Measurements from ENCODE around the gene YPEL5.

DNA sequence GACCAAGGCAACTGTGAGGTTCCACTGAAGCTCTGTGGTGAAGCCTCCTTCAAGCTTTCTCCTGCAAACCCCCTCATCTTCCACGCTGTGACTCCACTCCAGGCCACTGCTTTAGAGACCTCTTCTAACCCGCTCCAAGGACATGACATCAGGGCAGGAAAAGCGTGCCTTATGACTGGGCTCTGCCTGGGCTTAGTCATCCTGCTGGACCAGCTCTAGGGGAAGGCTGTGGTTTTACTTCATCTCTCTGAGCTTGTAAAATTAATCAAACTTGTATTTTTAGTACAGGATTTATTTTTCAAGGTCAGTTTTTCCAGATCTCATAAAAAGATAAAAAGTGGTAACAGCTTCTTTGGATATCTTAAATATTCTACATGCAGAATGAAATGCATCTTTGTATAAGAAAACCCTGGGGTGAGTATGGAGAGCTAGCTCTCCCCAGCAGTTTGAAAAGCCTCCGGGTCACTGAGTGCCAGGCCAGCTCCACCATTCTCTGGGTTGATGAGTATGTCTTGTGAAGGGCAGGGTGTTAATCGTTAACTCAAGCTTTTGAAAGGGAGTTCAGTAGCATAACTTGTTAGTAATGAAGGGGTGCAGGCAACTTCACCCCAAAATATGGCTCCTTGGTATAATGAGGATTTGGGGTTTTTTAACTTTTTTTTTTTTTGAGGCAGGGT, 33.1 kb upstream of the YPEL5 start:
- TF ChIP-seq, protein P1, sequence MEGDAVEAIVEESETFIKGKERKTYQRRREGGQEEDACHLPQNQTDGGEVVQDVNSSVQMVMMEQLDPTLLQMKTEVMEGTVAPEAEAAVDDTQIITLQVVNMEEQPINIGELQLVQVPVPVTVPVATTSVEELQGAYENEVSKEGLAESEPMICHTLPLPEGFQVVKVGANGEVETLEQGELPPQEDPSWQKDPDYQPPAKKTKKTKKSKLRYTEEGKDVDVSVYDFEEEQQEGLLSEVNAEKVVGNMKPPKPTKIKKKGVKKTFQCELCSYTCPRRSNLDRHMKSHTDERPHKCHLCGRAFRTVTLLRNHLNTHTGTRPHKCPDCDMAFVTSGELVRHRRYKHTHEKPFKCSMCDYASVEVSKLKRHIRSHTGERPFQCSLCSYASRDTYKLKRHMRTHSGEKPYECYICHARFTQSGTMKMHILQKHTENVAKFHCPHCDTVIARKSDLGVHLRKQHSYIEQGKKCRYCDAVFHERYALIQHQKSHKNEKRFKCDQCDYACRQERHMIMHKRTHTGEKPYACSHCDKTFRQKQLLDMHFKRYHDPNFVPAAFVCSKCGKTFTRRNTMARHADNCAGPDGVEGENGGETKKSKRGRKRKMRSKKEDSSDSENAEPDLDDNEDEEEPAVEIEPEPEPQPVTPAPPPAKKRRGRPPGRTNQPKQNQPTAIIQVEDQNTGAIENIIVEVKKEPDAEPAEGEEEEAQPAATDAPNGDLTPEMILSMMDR (IDR thresholded peaks at IDR 0.05) = no peak
- TF ChIP-seq, protein P2, sequence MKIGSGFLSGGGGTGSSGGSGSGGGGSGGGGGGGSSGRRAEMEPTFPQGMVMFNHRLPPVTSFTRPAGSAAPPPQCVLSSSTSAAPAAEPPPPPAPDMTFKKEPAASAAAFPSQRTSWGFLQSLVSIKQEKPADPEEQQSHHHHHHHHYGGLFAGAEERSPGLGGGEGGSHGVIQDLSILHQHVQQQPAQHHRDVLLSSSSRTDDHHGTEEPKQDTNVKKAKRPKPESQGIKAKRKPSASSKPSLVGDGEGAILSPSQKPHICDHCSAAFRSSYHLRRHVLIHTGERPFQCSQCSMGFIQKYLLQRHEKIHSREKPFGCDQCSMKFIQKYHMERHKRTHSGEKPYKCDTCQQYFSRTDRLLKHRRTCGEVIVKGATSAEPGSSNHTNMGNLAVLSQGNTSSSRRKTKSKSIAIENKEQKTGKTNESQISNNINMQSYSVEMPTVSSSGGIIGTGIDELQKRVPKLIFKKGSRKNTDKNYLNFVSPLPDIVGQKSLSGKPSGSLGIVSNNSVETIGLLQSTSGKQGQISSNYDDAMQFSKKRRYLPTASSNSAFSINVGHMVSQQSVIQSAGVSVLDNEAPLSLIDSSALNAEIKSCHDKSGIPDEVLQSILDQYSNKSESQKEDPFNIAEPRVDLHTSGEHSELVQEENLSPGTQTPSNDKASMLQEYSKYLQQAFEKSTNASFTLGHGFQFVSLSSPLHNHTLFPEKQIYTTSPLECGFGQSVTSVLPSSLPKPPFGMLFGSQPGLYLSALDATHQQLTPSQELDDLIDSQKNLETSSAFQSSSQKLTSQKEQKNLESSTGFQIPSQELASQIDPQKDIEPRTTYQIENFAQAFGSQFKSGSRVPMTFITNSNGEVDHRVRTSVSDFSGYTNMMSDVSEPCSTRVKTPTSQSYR (CRISPR knock-in tag; IDR thresholded peaks at IDR 0.05) = no peak
- TF ChIP-seq TEAD1 (CRISPR knock-in tag; IDR thresholded peaks at IDR 0.05) (no peak), ZBTB21 (CRISPR knock-in tag; IDR thresholded peaks at IDR 0.05; ENCODE audit: borderline replicate concordance) (no peak), SOX15 (CRISPR knock-in tag; IDR thresholded peaks at IDR 0.05) (no peak), CREB1 (CRISPR knock-in tag; IDR thresholded peaks at IDR 0.05) (no peak), NR2C2 (CRISPR knock-in tag; IDR thresholded peaks at IDR 0.05) (no peak)
- TF ChIP-seq, protein P3, sequence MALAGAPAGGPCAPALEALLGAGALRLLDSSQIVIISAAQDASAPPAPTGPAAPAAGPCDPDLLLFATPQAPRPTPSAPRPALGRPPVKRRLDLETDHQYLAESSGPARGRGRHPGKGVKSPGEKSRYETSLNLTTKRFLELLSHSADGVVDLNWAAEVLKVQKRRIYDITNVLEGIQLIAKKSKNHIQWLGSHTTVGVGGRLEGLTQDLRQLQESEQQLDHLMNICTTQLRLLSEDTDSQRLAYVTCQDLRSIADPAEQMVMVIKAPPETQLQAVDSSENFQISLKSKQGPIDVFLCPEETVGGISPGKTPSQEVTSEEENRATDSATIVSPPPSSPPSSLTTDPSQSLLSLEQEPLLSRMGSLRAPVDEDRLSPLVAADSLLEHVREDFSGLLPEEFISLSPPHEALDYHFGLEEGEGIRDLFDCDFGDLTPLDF (CRISPR knock-in tag; IDR thresholded peaks at IDR 0.05) = no peak
- TF ChIP-seq, protein P4, sequence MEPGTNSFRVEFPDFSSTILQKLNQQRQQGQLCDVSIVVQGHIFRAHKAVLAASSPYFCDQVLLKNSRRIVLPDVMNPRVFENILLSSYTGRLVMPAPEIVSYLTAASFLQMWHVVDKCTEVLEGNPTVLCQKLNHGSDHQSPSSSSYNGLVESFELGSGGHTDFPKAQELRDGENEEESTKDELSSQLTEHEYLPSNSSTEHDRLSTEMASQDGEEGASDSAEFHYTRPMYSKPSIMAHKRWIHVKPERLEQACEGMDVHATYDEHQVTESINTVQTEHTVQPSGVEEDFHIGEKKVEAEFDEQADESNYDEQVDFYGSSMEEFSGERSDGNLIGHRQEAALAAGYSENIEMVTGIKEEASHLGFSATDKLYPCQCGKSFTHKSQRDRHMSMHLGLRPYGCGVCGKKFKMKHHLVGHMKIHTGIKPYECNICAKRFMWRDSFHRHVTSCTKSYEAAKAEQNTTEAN (CRISPR knock-in tag; IDR thresholded peaks at IDR 0.05) = no peak
- TF ChIP-seq, protein P5, sequence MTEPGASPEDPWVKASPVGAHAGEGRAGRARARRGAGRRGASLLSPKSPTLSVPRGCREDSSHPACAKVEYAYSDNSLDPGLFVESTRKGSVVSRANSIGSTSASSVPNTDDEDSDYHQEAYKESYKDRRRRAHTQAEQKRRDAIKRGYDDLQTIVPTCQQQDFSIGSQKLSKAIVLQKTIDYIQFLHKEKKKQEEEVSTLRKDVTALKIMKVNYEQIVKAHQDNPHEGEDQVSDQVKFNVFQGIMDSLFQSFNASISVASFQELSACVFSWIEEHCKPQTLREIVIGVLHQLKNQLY (CRISPR knock-in tag; IDR thresholded peaks at IDR 0.05) = no peak
- TF ChIP-seq, protein P6, sequence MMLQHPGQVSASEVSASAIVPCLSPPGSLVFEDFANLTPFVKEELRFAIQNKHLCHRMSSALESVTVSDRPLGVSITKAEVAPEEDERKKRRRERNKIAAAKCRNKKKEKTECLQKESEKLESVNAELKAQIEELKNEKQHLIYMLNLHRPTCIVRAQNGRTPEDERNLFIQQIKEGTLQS (CRISPR knock-in tag; conservative IDR thresholded peaks at IDR 0.05) = no peak
- TF ChIP-seq, protein P7, sequence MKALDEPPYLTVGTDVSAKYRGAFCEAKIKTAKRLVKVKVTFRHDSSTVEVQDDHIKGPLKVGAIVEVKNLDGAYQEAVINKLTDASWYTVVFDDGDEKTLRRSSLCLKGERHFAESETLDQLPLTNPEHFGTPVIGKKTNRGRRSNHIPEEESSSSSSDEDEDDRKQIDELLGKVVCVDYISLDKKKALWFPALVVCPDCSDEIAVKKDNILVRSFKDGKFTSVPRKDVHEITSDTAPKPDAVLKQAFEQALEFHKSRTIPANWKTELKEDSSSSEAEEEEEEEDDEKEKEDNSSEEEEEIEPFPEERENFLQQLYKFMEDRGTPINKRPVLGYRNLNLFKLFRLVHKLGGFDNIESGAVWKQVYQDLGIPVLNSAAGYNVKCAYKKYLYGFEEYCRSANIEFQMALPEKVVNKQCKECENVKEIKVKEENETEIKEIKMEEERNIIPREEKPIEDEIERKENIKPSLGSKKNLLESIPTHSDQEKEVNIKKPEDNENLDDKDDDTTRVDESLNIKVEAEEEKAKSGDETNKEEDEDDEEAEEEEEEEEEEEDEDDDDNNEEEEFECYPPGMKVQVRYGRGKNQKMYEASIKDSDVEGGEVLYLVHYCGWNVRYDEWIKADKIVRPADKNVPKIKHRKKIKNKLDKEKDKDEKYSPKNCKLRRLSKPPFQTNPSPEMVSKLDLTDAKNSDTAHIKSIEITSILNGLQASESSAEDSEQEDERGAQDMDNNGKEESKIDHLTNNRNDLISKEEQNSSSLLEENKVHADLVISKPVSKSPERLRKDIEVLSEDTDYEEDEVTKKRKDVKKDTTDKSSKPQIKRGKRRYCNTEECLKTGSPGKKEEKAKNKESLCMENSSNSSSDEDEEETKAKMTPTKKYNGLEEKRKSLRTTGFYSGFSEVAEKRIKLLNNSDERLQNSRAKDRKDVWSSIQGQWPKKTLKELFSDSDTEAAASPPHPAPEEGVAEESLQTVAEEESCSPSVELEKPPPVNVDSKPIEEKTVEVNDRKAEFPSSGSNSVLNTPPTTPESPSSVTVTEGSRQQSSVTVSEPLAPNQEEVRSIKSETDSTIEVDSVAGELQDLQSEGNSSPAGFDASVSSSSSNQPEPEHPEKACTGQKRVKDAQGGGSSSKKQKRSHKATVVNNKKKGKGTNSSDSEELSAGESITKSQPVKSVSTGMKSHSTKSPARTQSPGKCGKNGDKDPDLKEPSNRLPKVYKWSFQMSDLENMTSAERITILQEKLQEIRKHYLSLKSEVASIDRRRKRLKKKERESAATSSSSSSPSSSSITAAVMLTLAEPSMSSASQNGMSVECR (CRISPR knock-in tag; IDR thresholded peaks at IDR 0.05; ENCODE audit: borderline replicate concordance) = no peak

All from WTC11 (cell line).